GM23338 (cell line): ENCODE results near the gene CUBN. TPM values are rescaled to one million over a fixed set of nuclear protein-coding genes. Genes with fewer than 3 reads are reported as not detected.

Experiments used
- ATAC-seq: fragments of 200-7000 bp; cut with Tn5 transposase; 3 replicates; pipeline ENCODE4 v1.9.1; 2020
- DNase-seq: peaks from one replicate; pipeline ENCODE4 v3.0.0-alpha.2; 2015; ENCODE audit warnings: low spot score
- H2AFZ ChIP-seq: fragments of 200-600 bp; sonication (generic); 2 replicates; pipeline ENCODE4 v1.8.0; 2016; ENCODE audit warnings: antibody characterized with exemption, mild to moderate bottlenecking, moderate library complexity
- H3F3A ChIP-seq: fragments of 200-600 bp; sonication (generic); replicated peaks from 2 replicates; pipeline ENCODE4 v1.8.0; 2017; ENCODE audit warnings: antibody characterized with exemption, mixed run types, low read depth
- H3K27ac ChIP-seq: fragments of 200-600 bp; sonication (generic); 2 replicates; pipeline ENCODE4 v1.6.1; 2016; ENCODE audit warnings: low read depth
- H3K27me3 ChIP-seq: fragments of 200-600 bp; sonication (generic); 2 replicates; pipeline ENCODE4 v1.8.0; 2016; ENCODE audit warnings: mild to moderate bottlenecking, mixed run types, moderate library complexity; ENCODE audit not compliant: insufficient read depth
- H3K36me3 ChIP-seq: fragments of 200-600 bp; sonication (generic); 2 replicates; pipeline ENCODE4 v1.8.0; 2016; ENCODE audit warnings: mild to moderate bottlenecking; ENCODE audit not compliant: insufficient read depth
- H3K4me1 ChIP-seq: fragments of 200-600 bp; sonication (generic); 2 replicates; pipeline ENCODE4 v1.8.0; 2016; ENCODE audit warnings: mild to moderate bottlenecking, moderate library complexity; ENCODE audit not compliant: insufficient read depth
- H3K4me2 ChIP-seq: fragments of 200-600 bp; sonication (generic); 2 replicates; pipeline ENCODE4 v1.7.1; 2017; ENCODE audit warnings: mixed run types
- H3K4me3 ChIP-seq: fragments of 200-600 bp; sonication (generic); 2 replicates; pipeline ENCODE4 v1.6.1; 2016; ENCODE audit warnings: mixed run types
- H3K79me2 ChIP-seq: fragments of 200-600 bp; sonication (generic); replicated peaks from 2 replicates; pipeline ENCODE4 v1.8.0; 2017; ENCODE audit warnings: mild to moderate bottlenecking; ENCODE audit not compliant: insufficient read depth
- H3K9me2 ChIP-seq: fragments of 200-600 bp; sonication (generic); 2 replicates; pipeline ENCODE4 v1.8.0; 2017; ENCODE audit not compliant: insufficient read depth
- H4K20me1 ChIP-seq: fragments of 200-600 bp; sonication (generic); replicated peaks from 2 replicates; pipeline ENCODE4 v1.8.0; 2017; ENCODE audit warnings: mild to moderate bottlenecking; ENCODE audit not compliant: insufficient read depth
- H3K27ac Mint-ChIP-seq: 2 replicates; pipeline ENCODE4 v1.8.0; 2020; ENCODE audit warnings: inconsistent platforms, mild to moderate bottlenecking, moderate library complexity, mixed read lengths
- H3K27me3 Mint-ChIP-seq: 3 replicates; pipeline ENCODE4 v1.8.0; 2022; ENCODE audit warnings: low read depth, mild to moderate bottlenecking, moderate library complexity, mixed read lengths, inconsistent platforms; ENCODE audit not compliant: insufficient read depth, poor library complexity
- H3K36me3 Mint-ChIP-seq: 3 replicates; pipeline ENCODE4 v1.8.0; 2021; ENCODE audit warnings: low read depth, mild to moderate bottlenecking, inconsistent platforms, moderate library complexity, mixed read lengths
- H3K4me1 Mint-ChIP-seq: 3 replicates; pipeline ENCODE4 v1.8.0; 2020; ENCODE audit warnings: mild to moderate bottlenecking, inconsistent platforms, mixed read lengths
- H3K4me3 Mint-ChIP-seq: 3 replicates; pipeline ENCODE4 v1.8.0; 2021; ENCODE audit warnings: moderate library complexity, mild to moderate bottlenecking, inconsistent platforms, mixed read lengths
- H3K9me3 Mint-ChIP-seq: 3 replicates; pipeline ENCODE4 v1.8.0; 2020; ENCODE audit warnings: moderate library complexity, mild to moderate bottlenecking, inconsistent platforms, mixed read lengths
- CREB1 ChIP-seq: fragments of 250-450 bp; sonication (Bioruptor Pico); IDR thresholded peaks from 2 replicates; pipeline ENCODE4 v1.5.0; 2020; ENCODE audit warnings: low read depth, mild to moderate bottlenecking, moderate library complexity
- EZH2 ChIP-seq: fragments of 200-600 bp; sonication (generic); IDR thresholded peaks from one replicate; pipeline ENCODE4 v1.8.0; 2017; ENCODE audit warnings: antibody characterized with exemption, mild to moderate bottlenecking, low read depth; ENCODE audit not compliant: unreplicated experiment
- EZH2phosphoT487 ChIP-seq: fragments of 200-600 bp; sonication (generic); IDR thresholded peaks from one replicate; pipeline ENCODE4 v1.8.1; 2018; ENCODE audit warnings: antibody characterized with exemption; ENCODE audit not compliant: unreplicated experiment
- JUNB ChIP-seq: IDR thresholded peaks from one replicate; pipeline ENCODE4 v1.6.1; 2016; ENCODE audit warnings: antibody characterized with exemption; ENCODE audit not compliant: unreplicated experiment
- NANOG ChIP-seq: IDR thresholded peaks from 2 replicates; pipeline ENCODE4 v1.6.1; 2016; ENCODE audit warnings: antibody characterized with exemption, borderline replicate concordance
- ZNF331 ChIP-seq: fragments of 250-450 bp; sonication (Bioruptor Pico); IDR thresholded peaks from 2 replicates; pipeline ENCODE4 v1.5.0; 2020; ENCODE audit warnings: low read depth, mild to moderate bottlenecking, moderate library complexity
- polyA plus RNA-seq: library from polyadenylated mRNA; unstranded; fragments of >200 nt; fragmentation: Nextera tagmentation; extraction: Ambion mirVana; gene quantifications from 2 replicates; pipeline ENCODE4 v1.2.1, GENCODE V29; 2016
- total RNA-seq: library from RNA; depleted of rRNA; stranded (reverse); fragments of >200 nt; shearing (Covaris generic); gene quantifications from 2 replicates; pipeline ENCODE4 v1.2.3, GENCODE V29; 2014
- TF ChIP-seq, protein P1 (sequence below): IDR thresholded peaks from 2 replicates; pipeline ENCODE4 v1.6.1; 2016; ENCODE audit warnings: antibody characterized with exemption
- TF ChIP-seq, protein P2 (sequence below), 2 experiments: fragments of 200-600 bp in 1 of 2; sonication (generic) in 1 of 2; conservative IDR thresholded peaks; 2 replicates each; pipeline versions ENCODE4 v1.5.1 to v1.6.1; 2016 to 2017; ENCODE audit warnings: antibody characterized with exemption in 2 of 2, low read depth in 2 of 2, mild to moderate bottlenecking in 2 of 2, moderate library complexity in 1 of 2
- TF ChIP-seq, protein P3 (sequence below): fragments of 250-450 bp; sonication (Bioruptor Pico); IDR thresholded peaks from 2 replicates; pipeline ENCODE4 v1.5.0; 2020; ENCODE audit warnings: mild to moderate bottlenecking, moderate library complexity

CUBN gene
- total and polyA plus RNA-seq, 2 experiments from 2014 or later, result 0.06 to 1.8 TPM

DNA sequence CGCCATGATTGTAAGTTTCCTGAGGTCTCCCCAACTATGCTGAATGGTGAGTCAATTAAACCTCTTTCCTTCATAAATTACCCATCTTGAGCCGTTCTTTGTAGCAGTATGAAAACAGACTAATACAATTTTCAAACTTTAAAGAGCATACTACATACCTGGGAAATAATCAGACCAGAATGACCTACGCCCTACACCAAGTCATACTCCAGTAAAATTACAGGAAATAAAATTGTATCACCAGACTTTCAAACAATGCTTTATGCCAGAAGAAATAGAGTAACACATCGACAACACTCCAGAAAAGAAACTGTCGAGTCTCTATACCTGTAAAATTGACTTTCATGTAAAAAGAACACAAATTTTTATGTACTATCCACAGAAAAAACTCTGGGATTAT lies 331.0 kb downstream of the CUBN start:
- H2AFZ ChIP-seq, result no peak overlapping the region
- H3K36me3 ChIP-seq, result peaks cover under 1% of the 10 kb centered on the region; the same call in 1 of the 2 replicates
- no peaks in the 10 kb centered on the region for H3K27me3 ChIP-seq
- no peak overlapping the region for H3K4me3 Mint-ChIP-seq
- H3K27ac Mint-ChIP-seq, result no peak overlapping the region
- H3K4me3 ChIP-seq, result no peak overlapping the region
- peaks cover 84% of the 10 kb centered on the region for H3K79me2 ChIP-seq
- H3K27ac ChIP-seq, result 0 out of 2 replicates have a peak overlapping the region, but pooled peaks have one; percentile 23
- no peak overlapping the region for H3K4me2 ChIP-seq
- TF ChIP-seq NANOG, result no peak
- TF ChIP-seq, protein P1, sequence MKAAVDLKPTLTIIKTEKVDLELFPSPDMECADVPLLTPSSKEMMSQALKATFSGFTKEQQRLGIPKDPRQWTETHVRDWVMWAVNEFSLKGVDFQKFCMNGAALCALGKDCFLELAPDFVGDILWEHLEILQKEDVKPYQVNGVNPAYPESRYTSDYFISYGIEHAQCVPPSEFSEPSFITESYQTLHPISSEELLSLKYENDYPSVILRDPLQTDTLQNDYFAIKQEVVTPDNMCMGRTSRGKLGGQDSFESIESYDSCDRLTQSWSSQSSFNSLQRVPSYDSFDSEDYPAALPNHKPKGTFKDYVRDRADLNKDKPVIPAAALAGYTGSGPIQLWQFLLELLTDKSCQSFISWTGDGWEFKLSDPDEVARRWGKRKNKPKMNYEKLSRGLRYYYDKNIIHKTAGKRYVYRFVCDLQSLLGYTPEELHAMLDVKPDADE, result no peak
- TF ChIP-seq CREB1, result no peak
- no peak for TF ChIP-seq JUNB
- TF ChIP-seq, protein P2, sequence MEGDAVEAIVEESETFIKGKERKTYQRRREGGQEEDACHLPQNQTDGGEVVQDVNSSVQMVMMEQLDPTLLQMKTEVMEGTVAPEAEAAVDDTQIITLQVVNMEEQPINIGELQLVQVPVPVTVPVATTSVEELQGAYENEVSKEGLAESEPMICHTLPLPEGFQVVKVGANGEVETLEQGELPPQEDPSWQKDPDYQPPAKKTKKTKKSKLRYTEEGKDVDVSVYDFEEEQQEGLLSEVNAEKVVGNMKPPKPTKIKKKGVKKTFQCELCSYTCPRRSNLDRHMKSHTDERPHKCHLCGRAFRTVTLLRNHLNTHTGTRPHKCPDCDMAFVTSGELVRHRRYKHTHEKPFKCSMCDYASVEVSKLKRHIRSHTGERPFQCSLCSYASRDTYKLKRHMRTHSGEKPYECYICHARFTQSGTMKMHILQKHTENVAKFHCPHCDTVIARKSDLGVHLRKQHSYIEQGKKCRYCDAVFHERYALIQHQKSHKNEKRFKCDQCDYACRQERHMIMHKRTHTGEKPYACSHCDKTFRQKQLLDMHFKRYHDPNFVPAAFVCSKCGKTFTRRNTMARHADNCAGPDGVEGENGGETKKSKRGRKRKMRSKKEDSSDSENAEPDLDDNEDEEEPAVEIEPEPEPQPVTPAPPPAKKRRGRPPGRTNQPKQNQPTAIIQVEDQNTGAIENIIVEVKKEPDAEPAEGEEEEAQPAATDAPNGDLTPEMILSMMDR (conservative IDR thresholded peaks at IDR 0.05; ENCODE audit: low read depth in 2 of 2), result no peak
- TF ChIP-seq EZH2phosphoT487, result no peak
- no peak for TF ChIP-seq ZNF331 (CRISPR knock-in tag)
- H4K20me1 ChIP-seq, result no peaks in the 10 kb centered on the region
- H3K4me1 Mint-ChIP-seq, result peaks cover 18% of the 10 kb centered on the region
- peaks cover 20% of the 10 kb centered on the region; the same call in 2 of the 3 replicates for H3K36me3 Mint-ChIP-seq
- DNase-seq (no peak), ATAC-seq (no peak)
- H3F3A ChIP-seq, result no peaks in the 10 kb centered on the region
- H3K9me3 Mint-ChIP-seq, result peaks cover 11% of the 10 kb centered on the region
- no peaks in the 10 kb centered on the region for H3K27me3 Mint-ChIP-seq
- H3K9me2 ChIP-seq, result no peaks in the 10 kb centered on the region
- peaks cover 24% of the 10 kb centered on the region for H3K4me1 ChIP-seq

GRCh38 chr10:16795410-16796073 lies 334.1 kb downstream of the CUBN start:
- Histone ChIP-seq H3F3A (no peaks in the 10 kb centered on the region), H3K79me2 (peaks cover 71% of the 10 kb centered on the region), H2AFZ (no peak overlapping the region), H3K36me3 (peaks cover 4% of the 10 kb centered on the region; the same call in 1 of the 2 replicates), H3K9me2 (no peaks in the 10 kb centered on the region), H4K20me1 (0 out of 2 replicates have a peak, but pooled peaks cover 4% of the 10 kb centered on the region), H3K4me3 (no peak overlapping the region), H3K4me1 (peaks cover 13% of the 10 kb centered on the region; the same call in 1 of the 2 replicates), H3K27me3 (no peaks in the 10 kb centered on the region), H3K4me2 (no peak overlapping the region), H3K27ac (no peak overlapping the region)
- peaks cover 9% of the 10 kb centered on the region for H3K4me1 Mint-ChIP-seq
- ATAC-seq (no peak), DNase-seq (no peak)
- H3K27me3 Mint-ChIP-seq, result no peaks in the 10 kb centered on the region
- H3K27ac Mint-ChIP-seq, result no peak overlapping the region
- H3K36me3 Mint-ChIP-seq, result peaks cover 22% of the 10 kb centered on the region
- H3K9me3 Mint-ChIP-seq, result peaks cover 12% of the 10 kb centered on the region
- H3K4me3 Mint-ChIP-seq, result no peak overlapping the region
- no peak for TF ChIP-seq EZH2
- TF ChIP-seq, protein P3, sequence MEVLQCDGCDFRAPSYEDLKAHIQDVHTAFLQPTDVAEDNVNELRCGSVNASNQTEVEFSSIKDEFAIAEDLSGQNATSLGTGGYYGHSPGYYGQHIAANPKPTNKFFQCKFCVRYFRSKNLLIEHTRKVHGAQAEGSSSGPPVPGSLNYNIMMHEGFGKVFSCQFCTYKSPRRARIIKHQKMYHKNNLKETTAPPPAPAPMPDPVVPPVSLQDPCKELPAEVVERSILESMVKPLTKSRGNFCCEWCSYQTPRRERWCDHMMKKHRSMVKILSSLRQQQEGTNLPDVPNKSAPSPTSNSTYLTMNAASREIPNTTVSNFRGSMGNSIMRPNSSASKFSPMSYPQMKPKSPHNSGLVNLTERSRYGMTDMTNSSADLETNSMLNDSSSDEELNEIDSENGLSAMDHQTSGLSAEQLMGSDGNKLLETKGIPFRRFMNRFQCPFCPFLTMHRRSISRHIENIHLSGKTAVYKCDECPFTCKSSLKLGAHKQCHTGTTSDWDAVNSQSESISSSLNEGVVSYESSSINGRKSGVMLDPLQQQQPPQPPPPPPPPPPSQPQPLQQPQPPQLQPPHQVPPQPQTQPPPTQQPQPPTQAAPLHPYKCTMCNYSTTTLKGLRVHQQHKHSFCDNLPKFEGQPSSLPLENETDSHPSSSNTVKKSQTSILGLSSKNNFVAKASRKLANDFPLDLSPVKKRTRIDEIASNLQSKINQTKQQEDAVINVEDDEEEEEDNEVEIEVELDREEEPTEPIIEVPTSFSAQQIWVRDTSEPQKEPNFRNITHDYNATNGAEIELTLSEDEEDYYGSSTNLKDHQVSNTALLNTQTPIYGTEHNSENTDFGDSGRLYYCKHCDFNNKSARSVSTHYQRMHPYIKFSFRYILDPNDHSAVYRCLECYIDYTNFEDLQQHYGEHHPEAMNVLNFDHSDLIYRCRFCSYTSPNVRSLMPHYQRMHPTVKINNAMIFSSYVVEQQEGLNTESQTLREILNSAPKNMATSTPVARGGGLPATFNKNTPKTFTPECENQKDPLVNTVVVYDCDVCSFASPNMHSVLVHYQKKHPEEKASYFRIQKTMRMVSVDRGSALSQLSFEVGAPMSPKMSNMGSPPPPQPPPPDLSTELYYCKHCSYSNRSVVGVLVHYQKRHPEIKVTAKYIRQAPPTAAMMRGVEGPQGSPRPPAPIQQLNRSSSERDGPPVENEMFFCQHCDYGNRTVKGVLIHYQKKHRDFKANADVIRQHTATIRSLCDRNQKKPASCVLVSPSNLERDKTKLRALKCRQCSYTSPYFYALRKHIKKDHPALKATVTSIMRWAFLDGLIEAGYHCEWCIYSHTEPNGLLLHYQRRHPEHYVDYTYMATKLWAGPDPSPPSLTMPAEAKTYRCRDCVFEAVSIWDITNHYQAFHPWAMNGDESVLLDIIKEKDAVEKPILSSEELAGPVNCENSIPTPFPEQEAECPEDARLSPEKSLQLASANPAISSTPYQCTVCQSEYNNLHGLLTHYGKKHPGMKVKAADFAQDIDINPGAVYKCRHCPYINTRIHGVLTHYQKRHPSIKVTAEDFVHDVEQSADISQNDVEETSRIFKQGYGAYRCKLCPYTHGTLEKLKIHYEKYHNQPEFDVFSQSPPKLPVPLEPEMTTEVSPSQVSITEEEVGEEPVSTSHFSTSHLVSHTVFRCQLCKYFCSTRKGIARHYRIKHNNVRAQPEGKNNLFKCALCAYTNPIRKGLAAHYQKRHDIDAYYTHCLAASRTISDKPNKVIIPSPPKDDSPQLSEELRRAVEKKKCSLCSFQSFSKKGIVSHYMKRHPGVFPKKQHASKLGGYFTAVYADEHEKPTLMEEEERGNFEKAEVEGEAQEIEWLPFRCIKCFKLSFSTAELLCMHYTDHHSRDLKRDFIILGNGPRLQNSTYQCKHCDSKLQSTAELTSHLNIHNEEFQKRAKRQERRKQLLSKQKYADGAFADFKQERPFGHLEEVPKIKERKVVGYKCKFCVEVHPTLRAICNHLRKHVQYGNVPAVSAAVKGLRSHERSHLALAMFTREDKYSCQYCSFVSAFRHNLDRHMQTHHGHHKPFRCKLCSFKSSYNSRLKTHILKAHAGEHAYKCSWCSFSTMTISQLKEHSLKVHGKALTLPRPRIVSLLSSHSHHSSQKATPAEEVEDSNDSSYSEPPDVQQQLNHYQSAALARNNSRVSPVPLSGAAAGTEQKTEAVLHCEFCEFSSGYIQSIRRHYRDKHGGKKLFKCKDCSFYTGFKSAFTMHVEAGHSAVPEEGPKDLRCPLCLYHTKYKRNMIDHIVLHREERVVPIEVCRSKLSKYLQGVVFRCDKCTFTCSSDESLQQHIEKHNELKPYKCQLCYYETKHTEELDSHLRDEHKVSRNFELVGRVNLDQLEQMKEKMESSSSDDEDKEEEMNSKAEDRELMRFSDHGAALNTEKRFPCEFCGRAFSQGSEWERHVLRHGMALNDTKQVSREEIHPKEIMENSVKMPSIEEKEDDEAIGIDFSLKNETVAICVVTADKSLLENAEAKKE, result no peak
- TF ChIP-seq, protein P2 (conservative IDR thresholded peaks at IDR 0.05; ENCODE audit: low read depth in 2 of 2), result no peak
- no peak for TF ChIP-seq NANOG
- TF ChIP-seq CREB1, result no peak
